ENCODE measurements around the gene GRIN3A.

GRIN3A gene

DNA sequence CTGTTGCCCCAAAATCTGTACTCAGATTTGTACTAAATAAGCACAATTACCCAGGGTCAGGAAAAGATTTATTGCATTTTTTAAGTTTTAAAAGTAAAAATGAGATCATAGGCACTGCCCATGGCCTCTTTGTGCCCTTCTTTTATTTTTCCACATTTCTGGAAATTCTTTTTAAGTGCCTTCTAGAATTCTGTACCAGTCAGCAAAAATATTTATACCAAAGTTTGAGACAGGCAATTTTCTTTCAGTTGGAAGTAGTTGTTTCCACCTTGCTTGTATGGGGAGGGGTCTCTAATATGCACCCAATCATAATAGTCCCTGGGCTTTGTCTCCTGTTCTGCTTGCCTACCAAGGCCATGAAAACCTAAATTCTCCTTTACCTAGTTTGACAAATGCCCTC, 210.4 kb downstream of the GRIN3A start:
- TF ChIP-seq, protein P1, sequence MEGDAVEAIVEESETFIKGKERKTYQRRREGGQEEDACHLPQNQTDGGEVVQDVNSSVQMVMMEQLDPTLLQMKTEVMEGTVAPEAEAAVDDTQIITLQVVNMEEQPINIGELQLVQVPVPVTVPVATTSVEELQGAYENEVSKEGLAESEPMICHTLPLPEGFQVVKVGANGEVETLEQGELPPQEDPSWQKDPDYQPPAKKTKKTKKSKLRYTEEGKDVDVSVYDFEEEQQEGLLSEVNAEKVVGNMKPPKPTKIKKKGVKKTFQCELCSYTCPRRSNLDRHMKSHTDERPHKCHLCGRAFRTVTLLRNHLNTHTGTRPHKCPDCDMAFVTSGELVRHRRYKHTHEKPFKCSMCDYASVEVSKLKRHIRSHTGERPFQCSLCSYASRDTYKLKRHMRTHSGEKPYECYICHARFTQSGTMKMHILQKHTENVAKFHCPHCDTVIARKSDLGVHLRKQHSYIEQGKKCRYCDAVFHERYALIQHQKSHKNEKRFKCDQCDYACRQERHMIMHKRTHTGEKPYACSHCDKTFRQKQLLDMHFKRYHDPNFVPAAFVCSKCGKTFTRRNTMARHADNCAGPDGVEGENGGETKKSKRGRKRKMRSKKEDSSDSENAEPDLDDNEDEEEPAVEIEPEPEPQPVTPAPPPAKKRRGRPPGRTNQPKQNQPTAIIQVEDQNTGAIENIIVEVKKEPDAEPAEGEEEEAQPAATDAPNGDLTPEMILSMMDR (IDR thresholded peaks at IDR 0.05; ENCODE audit: low read depth, low read length), result no peak
- H3K27me3 ChIP-seq, result peaks cover 3% of the 10 kb centered on the region; the same call in 1 of the 2 replicates
- DNase-seq, result no peak
- H3K9me3 ChIP-seq, result no peaks in the 10 kb centered on the region
- H3K36me3 ChIP-seq, result no peaks in the 10 kb centered on the region
- H3K4me3 ChIP-seq (ENCODE audit: low read depth, low read length), result no peak overlapping the region
- 0 out of 2 replicates have a peak, but pooled peaks cover 3% of the 10 kb centered on the region for H3K4me1 ChIP-seq

DNA sequence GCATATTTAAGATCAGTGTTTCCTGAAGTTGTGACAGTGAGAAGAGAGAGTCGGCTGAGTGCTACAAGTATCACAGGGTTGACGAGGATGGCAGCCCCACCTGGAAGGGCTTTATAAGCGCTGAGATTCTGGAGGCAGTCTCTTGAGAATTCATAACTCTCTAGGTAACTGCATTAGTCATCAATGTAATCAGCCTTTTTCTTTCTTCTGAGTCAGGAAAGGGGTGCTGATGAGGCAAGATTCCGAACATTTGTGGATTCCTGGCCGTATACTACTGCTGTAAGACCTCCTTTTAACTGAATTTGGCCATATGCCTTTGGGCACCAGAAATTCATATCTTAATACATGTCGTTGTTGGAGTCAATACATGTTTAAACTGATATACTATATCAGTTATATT, 211.4 kb downstream of the GRIN3A start:
- Histone ChIP-seq H3K27me3 (peaks cover 3% of the 10 kb centered on the region; the same call in 1 of the 2 replicates), H3K4me1 (0 out of 2 replicates have a peak, but pooled peaks cover 3% of the 10 kb centered on the region), H3K4me3 (ENCODE audit: low read depth, low read length) (no peak overlapping the region), H3K36me3 (no peaks in the 10 kb centered on the region), H3K9me3 (no peaks in the 10 kb centered on the region)
- TF ChIP-seq, protein P1 (IDR thresholded peaks at IDR 0.05; ENCODE audit: low read depth, low read length), result no peak
- DNase-seq, result no peak

DNA sequence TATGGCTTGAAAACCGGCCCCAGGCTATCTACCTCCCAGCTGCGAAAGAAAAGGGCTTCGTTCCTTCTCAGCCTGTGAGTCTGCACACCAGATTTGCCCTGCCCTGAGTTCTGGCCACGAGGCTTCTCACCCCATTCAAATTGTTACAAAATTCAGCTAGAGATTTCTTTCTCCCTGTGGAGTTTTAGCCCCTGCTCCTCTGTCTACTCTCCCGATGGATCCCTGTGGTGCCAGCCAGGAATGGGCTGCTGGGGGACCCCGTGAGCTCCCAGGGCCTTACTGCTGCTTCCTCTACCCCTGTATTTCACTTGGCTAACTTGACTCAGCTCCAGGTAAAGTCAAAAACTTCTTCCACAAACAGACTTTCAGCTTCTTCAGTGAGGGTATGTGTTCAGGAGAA, 214.1 kb downstream of the GRIN3A start:
- H3K4me3 ChIP-seq (ENCODE audit: low read depth, low read length), result no peak overlapping the region
- no peaks in the 10 kb centered on the region for H3K27me3 ChIP-seq
- H3K4me1 ChIP-seq, result 0 out of 2 replicates have a peak, but pooled peaks cover 3% of the 10 kb centered on the region
- no peaks in the 10 kb centered on the region for H3K9me3 ChIP-seq
- no peak for DNase-seq
- TF ChIP-seq, protein P1 (IDR thresholded peaks at IDR 0.05; ENCODE audit: low read depth, low read length), result no peak
- no peaks in the 10 kb centered on the region for H3K36me3 ChIP-seq

All from BE2C (cell line).